ENCODE data around the gene CISH.

- TF ChIP-seq CTCF (IDR thresholded peaks at IDR 0.05; ENCODE audit: low read depth, low read length) (no peak), POLR2A (IDR thresholded peaks at IDR 0.05; ENCODE audit: extremely low read depth, insufficient read length) (no peak), MAX (IDR thresholded peaks at IDR 0.05; ENCODE audit: low read depth, low read length) (no peak)
Measured at GRCh38 chr3:50583897-50584296, 27.7 kb downstream of the CISH start.

All from NB4 (cell line).